GM12892 (cell line): ENCODE measurements around the gene TMCC2.

Experiments
- POLR2A ChIP-seq: IDR thresholded peaks from 2 replicates; pipeline ENCODE4 v1.6.1; 2011; ENCODE audit warnings: low read depth, low read length, control low read depth
- POLR2AphosphoS5 ChIP-seq: IDR thresholded peaks from 2 replicates; pipeline ENCODE4 v1.6.1; 2011; ENCODE audit warnings: low read depth, low read length, control low read depth
- TAF1 ChIP-seq: IDR thresholded peaks from 2 replicates; pipeline ENCODE4 v1.6.1; 2011; ENCODE audit warnings: low read depth, mild to moderate bottlenecking, control low read depth, low read length, borderline replicate concordance

DNA sequence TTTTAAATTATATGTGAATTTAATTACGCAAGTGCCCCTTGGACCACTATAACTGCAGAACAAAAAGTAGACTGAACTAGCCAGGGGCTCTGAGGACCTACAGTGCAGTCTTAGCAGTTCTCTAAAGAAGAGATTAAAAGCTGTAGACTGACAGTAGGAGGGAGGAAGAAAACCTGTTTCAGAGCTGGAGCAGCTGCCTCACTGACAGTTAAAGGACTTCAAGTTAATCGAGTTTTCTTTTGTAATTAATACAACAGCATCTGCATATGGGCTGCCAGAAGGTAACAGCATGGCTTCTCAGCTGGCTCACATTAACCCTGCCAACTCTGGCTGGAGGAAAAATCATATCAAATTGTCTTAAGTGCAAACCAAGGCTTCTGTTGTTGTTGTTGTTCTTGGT is 36.1 kb upstream of the TMCC2 start:
- no peak for TF ChIP-seq POLR2AphosphoS5
- TF ChIP-seq POLR2A: no peak
- TF ChIP-seq TAF1: no peak
